Lung (tissue), 12 donors: ENCODE data around the gene SAMD4A. TPM values are rescaled to one million over a fixed set of nuclear protein-coding genes. Genes with fewer than 3 reads are reported as not detected.

ENCODE experiments used
- ATAC-seq: fragments of 200-7000 bp; cut with Tn5 transposase; one replicate; pipeline ENCODE4 v1.9.1; 2020; ENCODE audit warnings: moderate number of reproducible peaks; ENCODE audit not compliant: insufficient read depth, low FRiP score
- DNase-seq, 3 donors: peaks; one replicate each; pipeline ENCODE4 v3.0.0-alpha.2; 2013 to 2017
- H3K27ac ChIP-seq, 2 donors: one replicate each; pipeline ENCODE4 v1.5.1; 2013; ENCODE audit warnings: mild to moderate bottlenecking in 2 of 2, moderate library complexity in 2 of 2, control low read depth in 1 of 2, inconsistent platforms in 1 of 2, low read depth in 1 of 2, low read length in 1 of 2
- H3K27me3 ChIP-seq, 3 donors: one replicate each; pipeline ENCODE4 v1.5.1; 2013; ENCODE audit warnings: low read length in 2 of 3; ENCODE audit not compliant: control insufficient read depth in 3 of 3, insufficient read depth in 3 of 3
- H3K36me3 ChIP-seq, 4 donors: one replicate each; pipeline ENCODE4 v1.5.1; 2013; ENCODE audit warnings: low read length in 4 of 4, mild to moderate bottlenecking in 1 of 4, moderate library complexity in 1 of 4; ENCODE audit not compliant: control insufficient read depth in 4 of 4, insufficient read depth in 4 of 4
- H3K4me1 ChIP-seq, 5 donors: one replicate each; pipeline ENCODE4 v1.5.1; 2013; ENCODE audit warnings: low read length in 5 of 5, mild to moderate bottlenecking in 2 of 5, moderate library complexity in 1 of 5; ENCODE audit not compliant: control insufficient read depth in 5 of 5, insufficient read depth in 5 of 5
- H3K4me3 ChIP-seq: one replicate; pipeline ENCODE4 v1.5.1; 2013; ENCODE audit warnings: mild to moderate bottlenecking, control low read depth, moderate library complexity
- H3K9ac ChIP-seq, 2 donors: one replicate each; pipeline ENCODE4 v1.5.1; 2013; ENCODE audit warnings: low read length in 2 of 2, control low read depth in 1 of 2; ENCODE audit not compliant: insufficient read depth in 1 of 2
- H3K9me3 ChIP-seq, 4 donors: one replicate each; pipeline ENCODE4 v1.5.1; 2013; ENCODE audit warnings: low read length in 3 of 4, mild to moderate bottlenecking in 1 of 4, moderate library complexity in 1 of 4; ENCODE audit not compliant: control insufficient read depth in 4 of 4, insufficient read depth in 3 of 4
- WGBS, 2 donors: extraction: QIAGEN DNeasy Blood & Tissue Kit; methylation state at CpG; one replicate each; pipeline ENCODE4 v1.1.7; 2013; 5-methylcytosine and 5-hydroxymethylcytosine counted together
- polyA plus RNA-seq, 2 donors: library from polyadenylated mRNA; stranded (reverse); fragments of 200-250 nt; gene quantifications; one replicate each; pipeline ENCODE4 v1.2.1, GENCODE V29; 2013
- total RNA-seq, 2 donors: library from RNA; depleted of rRNA in 1 of 2; stranded (reverse); fragments of >200 nt in 1 of 2; gene quantifications; one replicate each; pipeline ENCODE4 v1.2.1, GENCODE V29; 2014 to 2021
- TF ChIP-seq, protein P1 (sequence below): IDR thresholded peaks from 2 replicates; pipeline ENCODE4 v1.5.1; 2012; ENCODE audit warnings: mild to moderate bottlenecking; ENCODE audit errors: control extremely low read depth, extremely low read depth
- donor health status: control.
- donor health status: control.
- donor health status: Bipolar disorder and iron deficiency.
- donor health status: healthy.
- donor health status: DM: yes; HTN: yes; CAD: no.

The SAMD4A gene
- total and polyA plus RNA-seq, 4 donors = 5.8 to 26.6 (median 16.2) TPM

DNA sequence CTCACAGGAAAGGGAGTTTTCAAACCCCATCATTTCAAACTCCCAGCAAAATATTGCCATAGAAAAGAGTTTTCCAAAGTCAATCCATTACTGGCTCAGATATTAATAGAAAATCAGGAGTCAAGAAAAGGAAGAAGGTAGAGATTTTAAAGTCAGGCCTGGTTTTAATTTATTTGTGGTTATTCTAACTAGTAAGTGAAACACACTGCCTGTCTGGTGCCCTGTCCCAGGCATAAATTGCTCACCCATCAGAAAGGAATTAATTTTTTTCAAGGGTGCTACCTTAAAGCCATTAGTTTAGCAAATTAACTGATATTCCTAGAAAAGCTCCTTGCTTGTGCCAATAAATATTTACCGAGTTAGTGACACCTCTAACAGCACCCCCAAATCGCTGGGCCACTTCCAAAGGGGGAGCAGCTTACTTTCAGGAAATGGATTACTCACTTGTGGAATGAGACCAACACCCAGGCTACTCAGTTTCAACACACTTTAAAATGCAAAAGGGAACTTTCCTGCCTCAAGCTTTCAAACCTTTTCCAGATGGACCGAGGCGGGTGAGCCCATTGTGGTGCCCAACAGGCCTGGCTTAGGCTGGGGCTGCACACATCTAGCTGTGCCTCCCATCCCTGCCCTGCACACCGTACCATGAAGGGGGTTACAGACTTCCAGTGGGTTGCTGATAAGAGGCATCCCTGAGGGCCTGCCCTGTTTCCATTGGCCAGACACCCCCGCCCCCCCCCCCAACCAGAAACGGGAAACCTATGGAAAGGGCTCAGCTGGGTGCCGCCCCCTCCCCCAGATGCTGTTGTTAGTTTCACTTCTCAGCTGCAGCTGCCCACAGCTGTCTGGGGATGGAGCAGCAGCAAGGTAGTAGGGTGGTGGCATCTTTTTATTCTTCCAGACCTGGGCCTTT, 117.2 kb downstream of the SAMD4A start:
- ATAC-seq = no peak
- peak in 2 of 3 donors; percentile 52 to 53 for DNase-seq
- Histone ChIP-seq H3K27ac (peak overlapping the region; percentile 79 to 82), H3K4me1 (peaks cover 0 to 54% (median 20%) of the 10 kb centered on the region in 5 donors), H3K9ac (no peak overlapping the region), H3K9me3 (no peaks in the 10 kb centered on the region), H3K27me3 (no peaks in the 10 kb centered on the region), H3K36me3 (no peaks in the 10 kb centered on the region), H3K4me3 (no peak overlapping the region)
- TF ChIP-seq, protein P1, sequence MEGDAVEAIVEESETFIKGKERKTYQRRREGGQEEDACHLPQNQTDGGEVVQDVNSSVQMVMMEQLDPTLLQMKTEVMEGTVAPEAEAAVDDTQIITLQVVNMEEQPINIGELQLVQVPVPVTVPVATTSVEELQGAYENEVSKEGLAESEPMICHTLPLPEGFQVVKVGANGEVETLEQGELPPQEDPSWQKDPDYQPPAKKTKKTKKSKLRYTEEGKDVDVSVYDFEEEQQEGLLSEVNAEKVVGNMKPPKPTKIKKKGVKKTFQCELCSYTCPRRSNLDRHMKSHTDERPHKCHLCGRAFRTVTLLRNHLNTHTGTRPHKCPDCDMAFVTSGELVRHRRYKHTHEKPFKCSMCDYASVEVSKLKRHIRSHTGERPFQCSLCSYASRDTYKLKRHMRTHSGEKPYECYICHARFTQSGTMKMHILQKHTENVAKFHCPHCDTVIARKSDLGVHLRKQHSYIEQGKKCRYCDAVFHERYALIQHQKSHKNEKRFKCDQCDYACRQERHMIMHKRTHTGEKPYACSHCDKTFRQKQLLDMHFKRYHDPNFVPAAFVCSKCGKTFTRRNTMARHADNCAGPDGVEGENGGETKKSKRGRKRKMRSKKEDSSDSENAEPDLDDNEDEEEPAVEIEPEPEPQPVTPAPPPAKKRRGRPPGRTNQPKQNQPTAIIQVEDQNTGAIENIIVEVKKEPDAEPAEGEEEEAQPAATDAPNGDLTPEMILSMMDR = no peak
- 46 to 48% methylated on average over 8 of the region's 8 CpGs for WGBS, 2 donors

- Histone ChIP-seq H3K4me3 (no peak overlapping the region), H3K9me3 (no peaks in the 10 kb centered on the region), H3K36me3 (no peaks in the 10 kb centered on the region), H3K4me1 (peaks cover 0 to 47% (median 20%) of the 10 kb centered on the region in 5 donors), H3K9ac (no peak overlapping the region), H3K27me3 (no peaks in the 10 kb centered on the region), H3K27ac (peak overlapping the region; percentile 40 to 89)
- TF ChIP-seq, protein P1 = no peak
- ATAC-seq (no peak), DNase-seq (no peak)
- 56 to 72% methylated on average over 4 of the region's 4 CpGs for WGBS, 2 donors
Observed at GRCh38 chr14:54685286-54685845, 118.4 kb downstream of the SAMD4A start.

DNA sequence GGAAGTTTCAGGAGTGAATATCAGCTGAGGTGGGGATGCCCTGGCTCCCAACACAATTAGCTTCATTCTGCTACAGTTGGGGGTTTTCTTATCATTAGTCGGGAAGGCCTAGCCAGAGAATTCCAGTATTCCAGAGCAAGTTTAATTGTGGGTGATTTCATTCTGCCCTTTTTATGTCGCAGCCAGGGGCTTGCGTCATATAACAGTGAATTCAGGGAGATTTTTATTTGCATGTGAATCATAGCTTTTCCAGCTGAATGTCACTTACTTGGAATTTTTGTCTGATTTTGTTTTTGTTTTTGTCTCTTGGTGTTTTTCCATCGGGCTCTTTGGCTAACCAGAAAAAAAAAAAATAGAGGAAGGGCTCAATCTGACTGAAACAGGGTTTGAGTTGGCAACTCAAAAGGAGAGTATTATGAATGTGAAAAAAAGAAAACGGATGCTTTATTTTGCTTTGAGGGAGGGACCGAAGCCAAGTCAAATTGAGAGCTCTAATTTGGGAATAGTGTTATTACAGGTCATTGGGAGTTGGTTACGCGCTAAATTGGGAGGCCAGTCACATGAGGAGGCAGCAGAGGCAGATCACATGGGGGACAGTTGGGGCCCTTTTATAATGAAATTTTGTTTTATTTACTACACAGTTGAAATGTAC, 119.4 kb downstream of the SAMD4A start:
- no peak for ATAC-seq
- 64 to 79% methylated on average over 8 of the region's 8 CpGs for WGBS, 2 donors
- Histone ChIP-seq H3K36me3 (no peaks in the 10 kb centered on the region), H3K27ac (peak overlapping the region; percentile 89 to 91), H3K4me1 (peaks cover 0 to 47% (median 20%) of the 10 kb centered on the region in 5 donors), H3K9me3 (no peaks in the 10 kb centered on the region), H3K9ac (peak overlapping the region in 1 of 2 donors; percentile 40), H3K27me3 (no peaks in the 10 kb centered on the region), H3K4me3 (no peak overlapping the region)
- TF ChIP-seq, protein P1 = no peak
- peak; percentile 61 to 87 (median 87) for DNase-seq
